IMR-90 (cell line): Measurements from ENCODE around the gene MAT1A. TPM values are rescaled to one million over a fixed set of nuclear protein-coding genes. Genes with fewer than 3 reads are reported as not detected.
"Not testable (repeated sequence)": the region's sequence is repeated elsewhere in the genome, so short reads cannot be mapped to it uniquely, and the experiment has no call there.

Experiments
- ATAC-seq: fragments of 200-7000 bp; cut with Tn5 transposase; 2 replicates; pipeline ENCODE4 v1.9.1; 2020; ENCODE audit warnings: low read depth, mild to moderate bottlenecking, moderate library complexity
- BruUV-seq: library from RNA; stranded (reverse); fragments of 400-500 nt; replicated peaks from 2 replicates; lab custom pipeline; 2021; lab: Mats Ljungman, UMichigan
- CTCF ChIA-PET: fragments of 300-600 bp; formaldehyde crosslinking; extraction: SDS; loops from one replicate; lab custom pipeline; 2021; ENCODE audit warnings: antibody characterized with exemption; lab: Yijun Ruan, JAX
- POLR2A ChIA-PET: fragments of 300-600 bp; sonication (Branson Sonifier 250); formaldehyde crosslinking; loops from one replicate; lab custom pipeline; 2022; ENCODE audit warnings: antibody characterized with exemption; ENCODE audit not compliant: unreplicated experiment; lab: Charles Lee
- DNase-seq: peaks from one replicate; pipeline ENCODE4 v3.0.0; 2013
- H2AFZ ChIP-seq: replicated peaks from 2 replicates; pipeline ENCODE3; 2013; ENCODE audit warnings: low read length, mild to moderate bottlenecking; ENCODE audit not compliant: poor library complexity
- H2AK5ac ChIP-seq: 2 replicates; pipeline ENCODE4 v1.6.1; 2013; ENCODE audit warnings: low read depth, low read length, inconsistent platforms
- H2AK9ac ChIP-seq: replicated peaks from 2 replicates; pipeline ENCODE3; 2013; ENCODE audit warnings: mild to moderate bottlenecking, low read depth, low read length, moderate library complexity; ENCODE audit not compliant: poor library complexity
- H2BK120ac ChIP-seq: 2 replicates; pipeline ENCODE4 v1.6.1; 2013; ENCODE audit warnings: low read depth, low read length, inconsistent platforms
- H2BK15ac ChIP-seq: 3 replicates; pipeline ENCODE4 v1.6.1; 2013; ENCODE audit warnings: low read depth, low read length, inconsistent platforms
- H2BK20ac ChIP-seq: 2 replicates; pipeline ENCODE4 v1.6.1; 2013; ENCODE audit warnings: low read depth, mild to moderate bottlenecking, inconsistent platforms, low read length, moderate library complexity
- H2BK5ac ChIP-seq: 2 replicates; pipeline ENCODE4 v1.6.1; 2013; ENCODE audit warnings: mild to moderate bottlenecking, low read depth, low read length, inconsistent platforms; ENCODE audit not compliant: poor library complexity, severe bottlenecking
- H3K14ac ChIP-seq: replicated peaks from 2 replicates; pipeline ENCODE4 v1.6.1; 2013; ENCODE audit warnings: low read depth, low read length, inconsistent platforms
- H3K18ac ChIP-seq: 2 replicates; pipeline ENCODE4 v1.6.1; 2013; ENCODE audit warnings: low read depth, low read length, control low read depth
- H3K23ac ChIP-seq: 2 replicates; pipeline ENCODE4 v1.6.1; 2013; ENCODE audit warnings: low read depth, low read length, inconsistent platforms
- H3K27ac ChIP-seq: 2 replicates; pipeline ENCODE4 v1.5.1; 2013; ENCODE audit warnings: mild to moderate bottlenecking, control low read depth, low read length; ENCODE audit not compliant: insufficient read depth
- H3K27me3 ChIP-seq: 2 replicates; pipeline ENCODE4 v1.6.1; 2013; ENCODE audit warnings: low read length; ENCODE audit not compliant: control insufficient read depth, insufficient read depth
- H3K36me3 ChIP-seq: 2 replicates; pipeline ENCODE4 v1.6.1; 2013; ENCODE audit warnings: low read length, mixed read lengths; ENCODE audit not compliant: control insufficient read depth, insufficient read depth
- H3K4ac ChIP-seq: 2 replicates; pipeline ENCODE4 v1.6.1; 2013; ENCODE audit warnings: low read depth, low read length, inconsistent platforms
- H3K4me1 ChIP-seq: 2 replicates; pipeline ENCODE4 v1.6.1; 2013; ENCODE audit warnings: low read length, mixed read lengths; ENCODE audit not compliant: control insufficient read depth, insufficient read depth
- H3K4me2 ChIP-seq: 2 replicates; pipeline ENCODE4 v1.6.1; 2013; ENCODE audit warnings: low read depth, mild to moderate bottlenecking, control low read depth, low read length, moderate library complexity
- H3K4me3 ChIP-seq: 2 replicates; pipeline ENCODE4 v1.5.1; 2013; ENCODE audit warnings: low read depth, mild to moderate bottlenecking, control low read depth, low read length, moderate library complexity; ENCODE audit not compliant: insufficient read depth
- H3K56ac ChIP-seq: 2 replicates; pipeline ENCODE4 v1.6.1; 2013; ENCODE audit warnings: low read length, inconsistent platforms; ENCODE audit not compliant: insufficient read depth; ENCODE audit errors: extremely low read depth
- H3K79me1 ChIP-seq, 2 experiments: 2 replicates each; pipeline ENCODE4 v1.6.1; 2013; ENCODE audit warnings: low read length in 2 of 2, inconsistent platforms in 1 of 2, low read depth in 1 of 2
- H3K9ac ChIP-seq: 2 replicates; pipeline ENCODE4 v1.6.1; 2013; ENCODE audit warnings: low read depth, low read length, control low read depth
- H3K9me1 ChIP-seq: 2 replicates; pipeline ENCODE4 v1.6.1; 2013; ENCODE audit warnings: low read length, inconsistent platforms; ENCODE audit not compliant: insufficient read depth
- H3K9me3 ChIP-seq: 2 replicates; pipeline ENCODE4 v1.6.1; 2013; ENCODE audit warnings: low read length; ENCODE audit not compliant: control insufficient read depth, insufficient read depth
- H4K20me1 ChIP-seq: 2 replicates; pipeline ENCODE4 v1.6.1; 2013; ENCODE audit warnings: low read length, inconsistent platforms; ENCODE audit not compliant: insufficient read depth
- H4K5ac ChIP-seq: 2 replicates; pipeline ENCODE4 v1.6.1; 2013; ENCODE audit warnings: mild to moderate bottlenecking, low read depth, low read length, control low read depth
- H4K8ac ChIP-seq, 2 experiments: 2 replicates each; pipeline ENCODE4 v1.6.1; 2013; ENCODE audit warnings: low read depth in 2 of 2, low read length in 2 of 2, control low read depth in 1 of 2, inconsistent platforms in 1 of 2
- H4K91ac ChIP-seq: 2 replicates; pipeline ENCODE4 v1.6.1; 2013; ENCODE audit warnings: low read depth, low read length, inconsistent platforms; ENCODE audit not compliant: insufficient read depth
- WGBS, 2 experiments: methylation state at CpG; one replicate each; pipeline versions ENCODE4 v1.1.5 to v1.1.7; 2013; ENCODE audit warnings: missing lambda C conversion rate in 2 of 2; ENCODE audit not compliant: insufficient read length in 1 of 2; ENCODE audit errors: extremely low coverage in 2 of 2; 5-methylcytosine and 5-hydroxymethylcytosine counted together
- dilution Hi-C: fragments of 300-500 bp; cut with HindIII; formaldehyde crosslinking; loops from one replicate; pipeline ENCODE4 v1.14.3; 2018; ENCODE audit warnings: low sequenced_read_pairs; ENCODE audit not compliant: unreplicated experiment
- in situ Hi-C: fragments of 300-500 bp; cut with MboI; formaldehyde crosslinking; loops from 3 replicates; pipeline ENCODE4 v1.14.3; 2019; ENCODE audit warnings: low sequenced_read_pairs, inconsistent platforms, mixed read lengths
- intact Hi-C: fragments of 100-400 bp; cut with micrococcal nuclease; formaldehyde crosslinking; loops from 2 replicates; pipeline ENCODE4 v1.10.0; 2022
- polyA plus RNA-seq, 3 experiments: library from polyadenylated mRNA; depleted of rRNA; stranded (reverse); fragments of >200 nt; gene quantifications; 2 replicates each; pipeline ENCODE4 v1.2.3, GENCODE V29; 2012; ENCODE audit warnings: low replicate concordance in 1 of 3
- total RNA-seq: library from RNA; depleted of rRNA; stranded (reverse); fragments of >200 nt; gene quantifications from 2 replicates; pipeline ENCODE4 v1.2.3, GENCODE V29; 2012

Gene MAT1A
- total and polyA plus RNA-seq, 2 of the 4 experiments (the other 2 are of a cell fraction), result not detected

DNA sequence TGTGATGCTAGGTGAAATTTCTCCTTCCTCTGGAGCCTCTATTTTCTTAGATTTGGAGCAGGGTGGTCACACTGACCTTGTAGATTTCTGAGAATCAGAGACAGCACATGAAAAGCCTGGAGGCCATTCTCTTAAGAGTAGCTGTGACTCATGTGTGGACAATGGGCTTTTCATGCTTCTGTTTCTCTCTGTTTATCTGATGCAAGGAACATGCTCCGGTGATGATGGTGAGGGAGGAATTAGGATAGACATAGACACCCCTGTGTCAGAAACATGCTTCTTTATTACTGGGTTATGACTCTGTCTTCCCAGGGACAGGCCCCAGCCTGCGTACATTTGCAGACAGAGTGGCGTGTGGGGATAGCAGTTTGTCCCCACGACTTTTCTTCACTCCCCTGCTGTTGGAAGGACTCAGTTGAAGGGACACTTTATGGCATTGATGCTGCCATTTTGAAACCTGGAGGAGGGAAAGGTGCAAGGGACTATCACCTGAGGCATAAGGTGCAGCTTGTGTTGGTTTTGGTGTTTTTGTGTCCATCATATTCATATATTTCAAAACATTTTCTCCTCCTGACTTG lies 37.7 kb downstream of the MAT1A start:
- H4K5ac ChIP-seq, H3K9me1 ChIP-seq, H3K27me3 ChIP-seq, H3K9me3 ChIP-seq, H3K79me1 ChIP-seq, H3K4me1 ChIP-seq, H3K9ac ChIP-seq, H4K20me1 ChIP-seq, intact Hi-C loops, CTCF ChIA-PET, H4K8ac ChIP-seq, H3K36me3 ChIP-seq, H3K14ac ChIP-seq, H4K91ac ChIP-seq, H3K23ac ChIP-seq, H2AFZ ChIP-seq, dilution Hi-C loops, H2BK20ac ChIP-seq, H2AK9ac ChIP-seq, DNase-seq, H2BK120ac ChIP-seq, BruUV-seq, H2BK15ac ChIP-seq, H3K4me3 ChIP-seq, H2BK5ac ChIP-seq, H2AK5ac ChIP-seq, H3K27ac ChIP-seq, POLR2A ChIA-PET, H3K56ac ChIP-seq, H3K4me2 ChIP-seq: not testable (repeated sequence)
- Histone ChIP-seq H3K18ac (0 out of 2 replicates have a peak overlapping the region, but pooled peaks have one; percentile 6), H3K4ac (peak overlapping the region; percentile 50; the same call in 1 of the 2 replicates)
- peak; percentile 81 for ATAC-seq
- in situ Hi-C loops, result loop anchor here (25.0 kb wide), 1 partner anchor 689 kb away; the partner anchor contains the start of gene SFTPA2
- WGBS, 2 experiments, result no CpG with 5 or more reads among the region's 4 CpGs

DNA sequence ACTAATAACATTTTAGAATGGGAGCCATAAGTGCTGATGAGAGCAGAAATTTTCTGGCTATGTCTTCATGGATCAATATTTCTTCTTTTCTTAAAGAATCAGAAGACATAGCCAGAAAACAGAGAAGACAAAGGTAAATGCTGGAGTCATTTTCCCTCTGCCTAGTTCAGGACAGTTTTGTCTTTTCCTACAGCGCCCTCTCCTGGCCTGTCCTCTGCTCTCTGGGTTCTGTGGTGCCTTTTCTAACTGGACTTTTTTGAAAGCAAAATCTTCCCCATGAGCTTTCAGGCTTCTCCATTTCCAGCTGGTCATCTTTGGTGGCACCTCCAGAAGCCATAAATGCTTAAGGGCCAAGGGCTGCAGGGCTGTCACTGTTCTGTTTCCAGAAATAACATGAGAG lies 39.1 kb downstream of the MAT1A start:
- H2AFZ ChIP-seq, BruUV-seq, H3K79me1 ChIP-seq, H2AK5ac ChIP-seq, H3K9me1 ChIP-seq, H3K4me1 ChIP-seq, H3K36me3 ChIP-seq, H2BK20ac ChIP-seq, H3K4ac ChIP-seq, H3K9me3 ChIP-seq, H2BK15ac ChIP-seq, H3K18ac ChIP-seq, H3K23ac ChIP-seq, H3K27me3 ChIP-seq, DNase-seq, H3K27ac ChIP-seq, CTCF ChIA-PET, H3K9ac ChIP-seq, H3K4me2 ChIP-seq, H4K5ac ChIP-seq, H3K4me3 ChIP-seq, H2AK9ac ChIP-seq, H4K20me1 ChIP-seq, H3K14ac ChIP-seq, H3K56ac ChIP-seq, intact Hi-C loops, POLR2A ChIA-PET, dilution Hi-C loops, H4K91ac ChIP-seq, H4K8ac ChIP-seq, H2BK5ac ChIP-seq, H2BK120ac ChIP-seq: not testable (repeated sequence)
- in situ Hi-C loops, result loop anchor here (25.0 kb wide), 1 partner anchor 688 kb away; the partner anchor contains the start of gene SFTPA2
- ATAC-seq, result peak; percentile 66
- whole genome bisulfite sequencing, 2 experiments, result no CpG with 5 or more reads among the region's 1 CpG
